Gastroesophageal sphincter (tissue), 4 donors: Measurements from ENCODE around the gene P2RY13. TPM values are rescaled to one million over a fixed set of nuclear protein-coding genes. Genes with fewer than 3 reads are reported as not detected.
A peak's percentile ranks its signal among the peaks of the same experiment; 100 is the strongest.

Source experiments
- ATAC-seq: fragments of 150-250 bp; one replicate; pipeline ENCODE4 v1.9.1; 2016; ENCODE audit warnings: mild to moderate bottlenecking, moderate library complexity
- H3K27ac ChIP-seq, 4 donors: fragments of 200-600 bp; sonication (generic) in 3 of 4; 1 replicate in 3 of 4; 2 replicates in 1 of 4; pipeline ENCODE4 v1.5.1; 2016 to 2019
- H3K27me3 ChIP-seq: fragments of 200-600 bp; sonication (generic); one replicate; pipeline ENCODE4 v1.5.1; 2019
- H3K36me3 ChIP-seq, 2 donors: fragments of 200-600 bp; sonication (generic); one replicate each; pipeline ENCODE4 v1.5.1; 2019; ENCODE audit warnings: control low read depth in 1 of 2
- H3K4me1 ChIP-seq, 3 donors: fragments of 200-600 bp; sonication (generic); 1 replicate in 2 of 3; 2 replicates in 1 of 3; pipeline ENCODE4 v1.5.1; 2016 to 2019; ENCODE audit warnings: control low read depth in 2 of 3
- H3K4me3 ChIP-seq, 2 donors: fragments of 200-600 bp; sonication (generic); one replicate each; pipeline ENCODE4 v1.5.1; 2019; ENCODE audit warnings: mild to moderate bottlenecking in 1 of 2, moderate library complexity in 1 of 2
- H3K9me3 ChIP-seq, 3 donors: fragments of 200-600 bp; sonication (generic); one replicate each; pipeline ENCODE4 v1.5.1; 2017 to 2019; ENCODE audit warnings: control low read depth in 2 of 3
- CTCF ChIP-seq, 4 experiments: fragments of 200-600 bp in 2 of 4; fragments of 450-650 bp in 2 of 4; sonication (generic) in 1 of 4; IDR thresholded peaks; one replicate each; pipeline ENCODE4 v1.5.1; 2017 to 2019; ENCODE audit warnings: antibody characterized with exemption in 4 of 4, mild to moderate bottlenecking in 2 of 4, moderate library complexity in 2 of 4
- EP300 ChIP-seq: sonication (generic); formaldehyde crosslinking; IDR thresholded peaks from one replicate; pipeline ENCODE4 v1.6.1; 2017; ENCODE audit warnings: antibody characterized with exemption, mild to moderate bottlenecking
- POLR2A ChIP-seq, 2 donors: fragments of 450-650 bp; IDR thresholded peaks; one replicate each; pipeline ENCODE4 v1.6.1; 2017; ENCODE audit warnings: antibody characterized with exemption in 2 of 2, mild to moderate bottlenecking in 2 of 2, moderate library complexity in 1 of 2
- POLR2AphosphoS5 ChIP-seq: sonication (generic); formaldehyde crosslinking; IDR thresholded peaks from one replicate; pipeline ENCODE4 v1.6.1; 2017; ENCODE audit warnings: antibody characterized with exemption
- WGBS, 2 donors: methylation state at CpG; one replicate each; pipeline ENCODE4 v1.1.5; 2018; ENCODE audit warnings: low coverage in 1 of 2; 5-methylcytosine and 5-hydroxymethylcytosine counted together
- total RNA-seq, 4 donors: library from RNA; depleted of rRNA; stranded (reverse); fragments of >200 nt; gene quantifications; one replicate each; pipeline ENCODE4 v1.1.0, GENCODE V29; 2016

P2RY13 gene
- total RNA-seq, 4 donors from 2014 or later: 0.58 to 2.5 (median 1.6) TPM; not detected in 1

GRCh38 chr3:151331696-151332095, 2.3 kb upstream of the P2RY13 start:
- H3K4me3 ChIP-seq: no peak overlapping the region
- WGBS, 2 donors: 78 to 100% methylated on average over 1 to 2 of the region's 2 CpGs
- no peak for ATAC-seq
- H3K36me3 ChIP-seq: no peaks in the 10 kb centered on the region
- TF ChIP-seq CTCF (IDR thresholded peaks at IDR 0.05): no peak
- TF ChIP-seq POLR2AphosphoS5: no peak
- TF ChIP-seq POLR2A (IDR thresholded peaks at IDR 0.05): no peak
- no peak for TF ChIP-seq EP300
- H3K9me3 ChIP-seq: no peaks in the 10 kb centered on the region
- no peak overlapping the region for H3K27ac ChIP-seq
- H3K4me1 ChIP-seq: no peaks in the 10 kb centered on the region
- H3K27me3 ChIP-seq: no peaks in the 10 kb centered on the region

GRCh38 chr3:151330899-151331298, 1.6 kb upstream of the P2RY13 start:
- TF ChIP-seq EP300 (no peak), POLR2A (IDR thresholded peaks at IDR 0.05) (no peak), POLR2AphosphoS5 (no peak), CTCF (IDR thresholded peaks at IDR 0.05) (no peak)
- Histone ChIP-seq H3K36me3 (no peaks in the 10 kb centered on the region), H3K4me1 (no peaks in the 10 kb centered on the region), H3K9me3 (no peaks in the 10 kb centered on the region), H3K4me3 (no peak overlapping the region), H3K27ac (no peak overlapping the region), H3K27me3 (no peaks in the 10 kb centered on the region)
- ATAC-seq: no peak

- TF ChIP-seq POLR2AphosphoS5 (no peak), EP300 (no peak), CTCF (IDR thresholded peaks at IDR 0.05) (no peak), POLR2A (IDR thresholded peaks at IDR 0.05) (no peak)
- WGBS, 2 donors: 62 to 94% methylated on average over 4 of the region's 4 CpGs
- H3K4me1 ChIP-seq: no peaks in the 10 kb centered on the region
- no peak overlapping the region for H3K4me3 ChIP-seq
- no peak for ATAC-seq
- no peaks in the 10 kb centered on the region for H3K36me3 ChIP-seq
- no peak overlapping the region for H3K27ac ChIP-seq
- no peaks in the 10 kb centered on the region for H3K9me3 ChIP-seq
- H3K27me3 ChIP-seq: no peaks in the 10 kb centered on the region
These were observed 1.0 kb upstream of the P2RY13 start for GRCh38 chr3:151330379-151330778.

- Histone ChIP-seq H3K4me1 (no peaks in the 10 kb centered on the region), H3K27me3 (no peaks in the 10 kb centered on the region), H3K36me3 (no peaks in the 10 kb centered on the region), H3K27ac (peak overlapping the region in 1 of 4 donors; percentile 14), H3K9me3 (no peaks in the 10 kb centered on the region), H3K4me3 (no peak overlapping the region)
- WGBS, 2 donors: 44 to 60% methylated on average over 10 of the region's 10 CpGs
- ATAC-seq: no peak
- TF ChIP-seq POLR2AphosphoS5 (no peak), CTCF (IDR thresholded peaks at IDR 0.05) (no peak), POLR2A (IDR thresholded peaks at IDR 0.05) (no peak), EP300 (no peak)
These were observed 902 bp downstream of the P2RY13 start for GRCh38 chr3:151328298-151328995.

- H3K36me3 ChIP-seq: no peaks in the 10 kb centered on the region
- no peak overlapping the region for H3K27ac ChIP-seq
- no peaks in the 10 kb centered on the region for H3K4me1 ChIP-seq
- H3K27me3 ChIP-seq: no peaks in the 10 kb centered on the region
- H3K9me3 ChIP-seq: no peaks in the 10 kb centered on the region
- H3K4me3 ChIP-seq: no peak overlapping the region
- no peak for TF ChIP-seq EP300
- peak in 3 of 4 experiments; percentile 22 to 60 (median 42) for TF ChIP-seq CTCF (IDR thresholded peaks at IDR 0.05)
- WGBS, 2 donors: 9 to 23% methylated on average over 3 of the region's 3 CpGs
- no peak for ATAC-seq
These were observed 1.7 kb downstream of the P2RY13 start for GRCh38 chr3:151327571-151328198.
